ENCODE results near the gene ELOVL2. TPM values are rescaled to one million over a fixed set of nuclear protein-coding genes. Genes with fewer than 3 reads are reported as not detected.

ELOVL2 gene
- total RNA-seq, 2 donors from 2014 or later, result not detected

DNA sequence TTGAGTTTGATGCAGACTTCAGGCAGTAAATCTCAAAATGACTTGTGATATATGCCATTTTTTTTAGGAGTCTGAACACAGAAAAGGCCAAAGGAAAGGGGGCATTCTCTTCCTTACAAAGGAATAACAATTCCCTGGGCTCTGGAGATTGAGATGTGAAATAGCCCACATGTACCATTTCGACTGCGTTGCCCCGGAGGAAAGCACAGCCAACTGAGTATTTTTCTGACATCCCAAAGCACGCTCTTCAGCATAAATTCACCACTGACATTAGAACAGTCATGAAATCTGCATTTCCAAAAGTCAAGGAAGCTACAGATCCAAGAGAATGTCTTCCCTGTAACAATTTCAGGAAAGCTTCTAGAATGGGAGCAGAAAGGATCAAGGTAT, 7.8 kb downstream of the ELOVL2 start:
- Mint-ChIP-seq H3K27ac (no peak overlapping the region), H3K36me3 (no peaks in the 10 kb centered on the region), H3K9me3 (no peaks in the 10 kb centered on the region)
- ATAC-seq (no peak), DNase-seq (ENCODE audit: low spot score in 2 of 2) (no peak)

DNA sequence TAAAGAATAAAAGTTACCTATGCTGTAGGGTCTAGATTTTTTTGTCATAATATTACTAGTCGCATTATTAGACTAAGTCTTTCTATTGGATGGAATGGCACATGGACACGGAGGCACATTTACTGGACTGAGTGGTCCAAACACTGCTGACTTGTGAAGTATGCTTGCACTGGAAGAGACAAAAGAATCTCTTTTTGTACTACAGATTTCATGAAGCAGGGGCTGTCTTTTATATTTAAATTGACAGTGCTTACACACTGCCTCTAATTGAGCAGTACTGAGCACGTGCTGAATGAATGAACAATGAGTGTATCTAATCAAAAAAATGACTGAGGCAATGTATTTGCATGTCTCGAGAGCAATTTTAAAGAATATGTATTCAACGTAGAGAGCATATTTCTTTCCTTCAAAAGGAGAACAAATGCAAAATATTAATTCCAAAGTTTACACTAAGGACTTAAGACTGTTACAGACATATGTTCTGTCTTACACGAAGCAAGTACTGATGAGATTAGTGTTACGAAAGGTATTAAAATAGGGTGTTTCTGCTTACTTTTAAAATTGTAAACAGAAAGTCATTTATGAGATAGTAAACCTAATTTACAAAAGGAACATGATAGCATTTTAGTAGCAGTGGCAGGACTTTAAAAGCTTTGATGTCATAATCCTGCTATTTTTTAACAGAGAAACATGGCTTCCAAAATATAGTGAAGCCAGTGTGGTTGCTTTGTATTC, 8.3 kb downstream of the ELOVL2 start:
- ATAC-seq (no peak), DNase-seq (ENCODE audit: low spot score in 2 of 2) (no peak)
- Mint-ChIP-seq H3K36me3 (no peaks in the 10 kb centered on the region), H3K27ac (no peak overlapping the region), H3K9me3 (no peaks in the 10 kb centered on the region)

DNA sequence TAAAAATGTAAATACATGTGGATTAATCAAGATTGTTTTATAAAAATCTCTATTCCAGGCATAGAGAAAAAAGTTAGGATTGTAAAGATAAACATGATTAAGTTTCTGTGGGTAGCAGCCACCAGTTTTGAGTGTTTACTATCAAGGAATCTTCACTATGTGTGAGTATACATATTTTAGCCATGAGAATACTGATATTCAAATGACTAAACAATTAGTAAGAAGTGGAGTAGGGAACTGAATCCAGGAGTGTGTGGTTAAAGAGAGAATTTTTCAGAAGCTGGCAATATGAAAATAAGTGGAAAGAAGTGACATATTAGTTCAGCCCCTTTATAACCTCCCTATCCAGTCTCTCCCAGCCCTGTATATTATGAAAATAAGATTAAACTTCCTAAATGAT, 10.3 kb downstream of the ELOVL2 start:
- no peak for DNase-seq (ENCODE audit: low spot score in 2 of 2)
- H3K36me3 Mint-ChIP-seq, result no peaks in the 10 kb centered on the region
- ATAC-seq, result no peak
- no peaks in the 10 kb centered on the region for H3K9me3 Mint-ChIP-seq
- H3K27ac Mint-ChIP-seq, result no peak overlapping the region

DNA sequence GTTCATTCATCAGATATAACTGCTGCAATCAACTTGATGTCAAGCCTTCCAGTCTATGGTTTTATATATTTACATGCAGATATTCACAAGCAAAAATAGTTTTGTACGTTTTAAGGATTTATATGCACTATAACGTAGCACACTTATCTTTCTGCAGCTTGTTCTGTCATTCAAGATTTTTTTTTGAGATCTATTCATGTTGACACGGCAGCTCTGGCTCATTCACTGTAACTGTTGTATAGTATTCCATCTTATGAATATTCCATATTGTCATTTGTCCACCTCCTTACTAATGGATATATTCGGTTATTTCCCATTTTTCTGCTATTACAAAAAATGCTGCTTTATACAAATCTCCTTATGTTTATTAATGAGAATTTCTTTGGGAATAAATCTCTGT, 13.2 kb downstream of the ELOVL2 start:
- Mint-ChIP-seq H3K27ac (no peak overlapping the region), H3K36me3 (no peaks in the 10 kb centered on the region), H3K9me3 (no peaks in the 10 kb centered on the region)
- ATAC-seq (no peak), DNase-seq (ENCODE audit: low spot score in 2 of 2) (no peak)

DNA sequence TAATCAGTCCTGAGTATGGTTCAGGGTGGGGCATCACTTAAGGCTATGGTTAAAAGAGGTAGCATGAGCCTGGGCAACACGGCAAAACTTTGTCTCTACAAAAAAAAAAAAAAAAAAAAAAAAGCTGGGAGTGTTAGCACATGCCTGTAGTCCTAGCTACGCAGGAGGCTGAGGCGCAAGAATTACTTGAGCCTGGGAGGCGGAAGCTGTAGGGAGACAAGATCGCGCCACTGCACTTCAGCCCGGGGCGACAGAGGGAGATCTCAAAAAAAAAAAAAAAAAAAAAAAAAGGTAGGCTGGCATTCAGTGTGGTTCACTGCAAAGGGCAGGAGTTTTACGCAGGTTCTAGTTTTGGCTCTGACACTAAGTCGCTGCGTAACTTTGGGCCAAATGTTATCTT, 15.1 kb downstream of the ELOVL2 start:
- Mint-ChIP-seq H3K9me3 (no peaks in the 10 kb centered on the region), H3K27ac (no peak overlapping the region), H3K36me3 (no peaks in the 10 kb centered on the region)
- DNase-seq (ENCODE audit: low spot score in 2 of 2), result no peak
- no peak for ATAC-seq

DNA sequence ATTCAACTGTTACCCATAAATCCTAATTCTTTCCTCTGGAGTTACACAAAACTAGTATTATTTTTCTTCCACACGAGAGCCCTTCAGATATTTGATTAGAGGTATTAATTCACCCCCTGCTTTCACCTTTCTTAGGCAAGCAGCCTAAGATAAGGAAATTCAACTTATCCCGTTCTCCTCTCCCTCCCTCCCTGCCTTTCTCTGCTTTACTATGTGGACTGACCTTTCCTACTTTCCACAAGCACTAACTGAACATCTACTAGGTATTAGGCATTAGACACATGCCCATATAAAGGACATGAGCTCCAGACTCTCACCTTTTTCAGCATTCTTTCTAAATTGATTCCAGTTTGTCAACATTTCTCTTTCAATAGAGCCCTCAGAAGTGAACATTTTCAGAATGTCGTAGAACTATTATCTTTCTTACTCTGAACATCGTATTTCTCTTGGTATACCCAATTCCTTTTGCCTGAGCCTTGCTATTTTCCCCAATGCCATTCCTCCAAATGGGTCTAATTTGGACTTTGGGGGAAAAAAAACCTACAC, 16.5 kb downstream of the ELOVL2 start:
- H3K9me3 Mint-ChIP-seq, result no peaks in the 10 kb centered on the region
- no peak overlapping the region for H3K27ac Mint-ChIP-seq
- no peak for ATAC-seq
- no peaks in the 10 kb centered on the region for H3K36me3 Mint-ChIP-seq
- no peak for DNase-seq (ENCODE audit: low spot score in 2 of 2)

DNA sequence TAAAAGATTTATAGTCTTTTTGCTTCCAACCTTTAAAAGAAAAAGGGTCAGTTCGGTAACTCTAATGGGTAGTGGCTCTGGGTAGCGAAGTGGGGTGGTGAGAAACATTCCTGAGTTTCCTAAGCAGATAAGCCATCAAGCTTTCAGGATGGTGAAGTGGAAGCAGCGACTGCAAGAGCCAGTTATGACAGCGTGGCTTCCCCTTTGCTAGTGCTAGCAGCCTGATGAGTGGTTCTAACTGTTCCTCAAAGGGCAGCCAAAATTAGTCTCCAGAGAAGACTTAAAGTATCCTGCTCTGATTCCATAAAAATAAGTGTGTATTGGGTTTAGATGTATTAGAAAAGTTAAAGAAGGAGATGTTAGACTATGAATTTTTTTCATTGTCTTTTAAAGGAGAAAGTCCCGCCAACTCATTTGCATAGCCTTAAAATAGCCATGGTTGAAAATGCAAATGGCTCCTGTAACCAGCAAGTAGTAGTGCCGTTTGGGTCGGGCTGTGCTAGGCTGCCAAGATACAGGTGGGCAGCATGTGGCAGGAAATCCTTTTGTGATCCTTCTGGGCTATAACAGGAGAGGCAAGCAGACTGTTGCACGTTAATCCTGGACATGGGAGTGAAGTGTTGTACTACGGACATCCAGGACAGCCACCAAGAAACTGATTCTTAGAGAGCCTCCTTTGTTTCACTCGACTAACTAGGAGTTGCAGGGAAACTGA, 18.0 kb downstream of the ELOVL2 start:
- DNase-seq (ENCODE audit: low spot score in 2 of 2) (no peak), ATAC-seq (no peak)
- H3K9me3 Mint-ChIP-seq, result no peaks in the 10 kb centered on the region
- H3K27ac Mint-ChIP-seq, result no peak overlapping the region
- H3K36me3 Mint-ChIP-seq, result no peaks in the 10 kb centered on the region

DNA sequence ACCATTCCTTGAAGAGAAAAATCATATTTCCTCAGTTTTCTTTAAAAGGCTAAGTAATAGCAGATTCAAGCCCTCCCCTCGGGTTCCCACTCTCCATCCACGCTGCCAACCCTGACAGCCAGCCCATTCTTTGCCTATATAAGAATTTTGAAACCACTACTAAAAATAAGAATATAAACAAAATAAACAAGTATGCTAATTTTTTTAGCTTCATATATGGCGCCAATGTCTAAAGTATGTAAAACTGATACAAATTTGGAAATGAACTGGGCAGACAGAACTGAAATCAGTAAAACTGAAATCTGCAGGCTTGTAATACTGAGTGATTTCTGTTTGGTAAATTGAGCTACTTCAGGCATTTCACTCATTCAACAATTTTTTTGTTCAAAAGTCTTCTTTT, 19.0 kb downstream of the ELOVL2 start:
- DNase-seq (ENCODE audit: low spot score in 2 of 2) (no peak), ATAC-seq (no peak)
- no peaks in the 10 kb centered on the region for H3K36me3 Mint-ChIP-seq
- H3K9me3 Mint-ChIP-seq, result no peaks in the 10 kb centered on the region
- no peak overlapping the region for H3K27ac Mint-ChIP-seq

DNA sequence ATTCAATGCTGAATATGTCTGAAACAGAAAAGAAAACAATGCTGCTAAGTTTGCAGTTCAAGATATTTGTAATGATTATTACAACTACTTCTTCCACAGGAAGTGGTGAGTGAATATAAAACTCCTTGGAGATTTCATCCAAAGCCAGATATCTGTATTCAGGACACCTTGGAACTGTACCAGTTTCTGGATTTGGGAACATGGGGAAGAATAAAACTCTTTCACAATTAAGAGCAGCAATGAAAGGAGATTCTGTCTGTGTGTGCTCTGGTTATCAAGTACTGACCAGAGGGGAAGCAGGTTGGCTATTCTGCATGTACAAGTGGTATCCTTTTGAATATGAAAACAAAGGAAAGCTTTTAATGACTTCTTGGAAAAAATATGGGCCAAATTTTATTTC, 21.1 kb downstream of the ELOVL2 start:
- Mint-ChIP-seq H3K9me3 (no peaks in the 10 kb centered on the region), H3K36me3 (no peaks in the 10 kb centered on the region), H3K27ac (no peak overlapping the region)
- DNase-seq (ENCODE audit: low spot score in 2 of 2), result no peak
- no peak for ATAC-seq

DNA sequence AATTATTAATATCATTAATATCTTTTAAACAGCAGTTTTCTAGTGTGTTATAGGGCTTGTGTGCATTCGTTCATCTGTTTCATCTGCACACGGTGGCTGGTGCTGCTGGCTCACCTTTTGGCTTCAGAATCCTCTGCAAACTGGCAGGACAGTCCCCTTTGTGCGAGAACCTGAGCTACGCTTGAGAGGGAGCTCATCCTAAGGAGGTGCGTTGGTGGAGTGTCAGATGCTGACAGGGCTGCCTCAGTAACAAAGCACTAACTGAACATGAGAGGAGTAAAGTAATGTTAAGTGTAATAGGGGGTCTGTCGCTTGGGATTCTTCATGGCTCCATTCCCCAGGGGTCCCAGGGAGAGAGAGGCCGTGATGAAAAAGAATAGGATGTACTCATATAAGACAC, 22.4 kb downstream of the ELOVL2 start:
- Mint-ChIP-seq H3K36me3 (no peaks in the 10 kb centered on the region), H3K27ac (no peak overlapping the region), H3K9me3 (no peaks in the 10 kb centered on the region)
- ATAC-seq, result no peak
- no peak for DNase-seq (ENCODE audit: low spot score in 2 of 2)

DNA sequence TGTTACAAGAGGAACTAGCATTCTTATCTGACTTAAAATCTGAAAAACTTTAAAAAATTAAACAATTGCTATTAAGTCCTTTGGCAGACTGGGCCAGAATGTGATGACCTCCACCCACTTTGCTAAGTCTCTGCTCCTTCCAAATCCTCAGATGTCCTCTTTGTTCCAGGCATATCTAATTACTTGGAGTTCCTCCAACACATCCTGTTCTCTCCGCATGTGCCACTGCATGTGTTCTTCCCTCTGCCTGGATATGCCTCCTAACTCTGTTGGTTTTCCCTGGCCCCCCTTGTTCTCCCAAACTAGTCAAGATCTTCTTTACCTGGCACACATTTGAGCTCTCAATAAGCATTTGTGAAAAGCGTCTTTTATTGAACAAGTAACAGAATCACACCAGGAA, 23.1 kb downstream of the ELOVL2 start:
- no peaks in the 10 kb centered on the region for H3K36me3 Mint-ChIP-seq
- no peak overlapping the region for H3K27ac Mint-ChIP-seq
- DNase-seq (ENCODE audit: low spot score in 2 of 2) (no peak), ATAC-seq (no peak)
- H3K9me3 Mint-ChIP-seq, result no peaks in the 10 kb centered on the region

DNA sequence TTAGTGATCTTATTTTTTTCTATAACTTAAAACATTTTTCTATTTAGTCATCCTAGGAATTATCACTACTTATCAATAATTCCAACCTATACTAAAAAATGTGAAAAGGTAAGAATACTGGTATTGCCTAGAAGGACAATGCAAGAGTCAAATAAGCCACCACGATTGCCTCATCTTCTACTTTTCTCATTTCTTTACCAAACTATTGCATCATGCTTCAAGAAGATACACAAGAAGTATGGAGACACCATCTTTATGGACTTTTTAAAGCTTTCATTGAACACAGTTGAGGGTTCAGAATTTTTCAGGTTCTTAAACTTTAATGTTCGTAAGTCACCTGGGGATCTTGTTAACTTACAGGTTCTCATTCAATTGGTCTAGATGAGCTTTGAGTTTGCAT, 25.9 kb downstream of the ELOVL2 start:
- Mint-ChIP-seq H3K27ac (no peak overlapping the region), H3K36me3 (no peaks in the 10 kb centered on the region), H3K9me3 (no peaks in the 10 kb centered on the region)
- ATAC-seq (no peak), DNase-seq (ENCODE audit: low spot score in 2 of 2) (no peak)

DNA sequence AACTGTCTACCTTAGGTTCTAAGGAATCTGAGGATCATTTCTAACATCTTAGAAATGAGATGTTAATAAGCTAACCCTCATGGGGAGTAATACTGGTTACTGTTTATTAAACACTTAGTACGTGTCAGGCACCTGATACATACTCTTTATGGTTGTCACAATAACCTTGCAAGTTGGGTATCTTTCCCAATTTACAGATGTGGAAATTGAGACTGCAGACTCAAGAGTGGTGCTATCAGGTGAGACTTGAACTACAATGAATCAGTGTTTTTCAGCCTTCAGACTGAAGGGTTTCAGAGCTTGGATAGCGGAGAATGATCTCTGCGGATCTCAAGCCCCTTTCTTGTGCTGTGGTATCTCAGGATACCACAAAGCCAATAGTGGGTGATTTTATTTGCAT, 27.0 kb downstream of the ELOVL2 start:
- Mint-ChIP-seq H3K27ac (no peak overlapping the region), H3K9me3 (no peaks in the 10 kb centered on the region), H3K36me3 (no peaks in the 10 kb centered on the region)
- DNase-seq (ENCODE audit: low spot score in 2 of 2), result no peak
- no peak for ATAC-seq

DNA sequence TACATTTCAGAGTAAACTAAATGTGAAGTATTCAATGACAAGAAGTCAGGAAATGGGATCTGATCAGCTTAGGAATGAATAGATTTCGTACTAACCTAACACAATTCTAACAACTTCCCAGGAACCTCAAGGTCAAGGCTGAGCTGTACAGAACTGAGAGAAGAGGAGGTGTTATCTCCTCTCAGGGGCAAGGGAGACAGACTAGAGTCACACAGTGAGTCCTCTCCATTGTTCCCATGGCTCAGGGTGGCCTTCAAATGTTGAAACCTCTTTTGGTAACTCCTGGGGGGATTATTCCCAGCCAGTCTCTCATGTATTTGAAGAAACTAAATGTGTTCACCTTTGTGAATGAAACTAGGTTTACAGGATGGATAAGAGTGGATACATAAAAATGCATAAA, 27.7 kb downstream of the ELOVL2 start:
- Mint-ChIP-seq H3K27ac (no peak overlapping the region), H3K9me3 (no peaks in the 10 kb centered on the region), H3K36me3 (no peaks in the 10 kb centered on the region)
- ATAC-seq (no peak), DNase-seq (ENCODE audit: low spot score in 2 of 2) (no peak)

DNA sequence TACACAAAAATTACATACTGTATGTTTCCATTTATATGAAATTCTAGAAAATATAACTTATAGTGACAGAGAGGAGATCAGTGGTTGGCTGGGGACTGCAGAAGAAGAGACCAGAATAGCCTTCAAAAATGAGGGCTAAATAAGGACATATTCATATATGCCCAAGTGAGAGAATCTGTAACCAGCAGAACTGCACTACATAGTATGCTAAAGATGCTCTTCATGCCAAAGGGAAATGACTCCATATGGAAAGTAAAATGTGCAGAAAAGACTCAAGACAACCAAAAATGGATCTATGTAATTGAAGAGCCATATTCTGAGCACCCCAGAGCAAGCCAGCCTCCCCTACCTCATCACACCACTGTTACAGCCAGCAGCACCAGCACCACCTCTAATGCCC, 29.0 kb downstream of the ELOVL2 start:
- Mint-ChIP-seq H3K36me3 (no peaks in the 10 kb centered on the region), H3K9me3 (no peaks in the 10 kb centered on the region), H3K27ac (no peak overlapping the region)
- ATAC-seq (no peak), DNase-seq (ENCODE audit: low spot score in 2 of 2) (no peak)

DNA sequence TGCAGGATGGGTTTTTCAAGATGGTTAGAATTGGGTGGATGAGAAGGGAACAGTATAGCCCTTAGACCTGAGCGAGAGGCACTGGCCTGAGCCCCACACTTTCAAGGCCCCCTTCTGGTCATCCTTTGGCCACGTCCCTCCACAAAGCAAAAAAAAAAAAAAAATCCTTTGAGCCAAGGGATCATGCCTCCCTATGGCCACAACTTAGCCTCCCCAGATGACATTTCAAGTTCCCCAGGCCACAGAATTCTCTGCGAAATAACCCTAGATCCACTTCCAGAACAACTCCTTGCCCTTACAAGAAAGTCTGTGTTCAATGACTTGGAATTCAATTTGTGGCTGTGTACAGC, 30.4 kb downstream of the ELOVL2 start:
- Mint-ChIP-seq H3K9me3 (no peaks in the 10 kb centered on the region), H3K36me3 (no peaks in the 10 kb centered on the region)

DNA sequence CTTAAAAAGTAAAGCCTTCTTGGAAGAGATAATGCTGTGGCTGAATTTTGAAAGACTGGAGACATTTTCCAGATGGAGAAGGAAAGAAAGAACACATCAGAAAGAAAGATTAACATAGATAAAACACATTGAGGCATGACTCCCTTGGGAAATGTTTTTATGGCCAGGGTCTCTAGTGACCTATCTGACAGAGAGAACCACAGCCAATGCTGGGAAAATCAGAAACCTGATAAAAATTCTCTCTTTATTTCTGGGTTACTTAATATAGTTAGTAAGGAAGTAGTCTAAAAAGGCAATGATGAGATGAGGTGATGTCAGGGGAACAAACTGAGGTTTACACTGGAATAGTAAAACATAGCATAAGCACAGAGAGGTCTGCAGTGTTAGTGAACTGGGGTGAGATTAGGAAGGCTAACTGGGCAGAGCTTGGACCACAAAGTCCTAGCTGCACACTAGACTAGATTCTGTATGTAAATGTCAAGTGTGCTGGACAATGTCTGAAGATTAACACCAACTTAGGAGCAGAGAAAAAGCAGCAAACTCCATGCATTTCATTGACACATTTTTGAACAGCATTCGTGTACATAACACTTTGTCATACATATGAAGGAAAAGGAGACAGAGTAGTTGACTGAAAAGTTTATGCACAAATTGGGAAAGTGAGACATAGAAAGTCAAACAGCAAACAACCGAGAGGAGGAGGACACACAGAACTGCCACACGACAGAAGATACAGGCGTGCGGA, 31.0 kb downstream of the ELOVL2 start:
- ATAC-seq, result no peak
- H3K27ac Mint-ChIP-seq, result no peak overlapping the region
- DNase-seq (ENCODE audit: low spot score in 2 of 2), result no peak
- H3K9me3 Mint-ChIP-seq, result no peaks in the 10 kb centered on the region
- H3K36me3 Mint-ChIP-seq, result no peaks in the 10 kb centered on the region

More for the DNA sequence above, 30.4 kb downstream of the ELOVL2 start:
- ATAC-seq, result no peak
- DNase-seq (ENCODE audit: low spot score in 2 of 2), result no peak
- H3K27ac Mint-ChIP-seq, result no peak overlapping the region
